HEK293T (cell line): ENCODE results near the gene ZBTB48.
"Not testable (repeated sequence)": the region's sequence is repeated elsewhere in the genome, so short reads cannot be mapped to it uniquely, and the experiment has no call there.

Experiments
- CTCF ChIA-PET: fragments of 350-600 bp; formaldehyde crosslinking; extraction: SDS; loops from one replicate; lab custom pipeline; 2021; ENCODE audit warnings: antibody characterized with exemption, inconsistent platforms; lab: Yijun Ruan, JAX
- POLR2A ChIA-PET: fragments of 350-600 bp; formaldehyde crosslinking; extraction: SDS; loops from one replicate; lab custom pipeline; 2020; ENCODE audit warnings: antibody characterized with exemption, inconsistent platforms; lab: Yijun Ruan, JAX
- DNase-seq: peaks from one replicate; pipeline ENCODE4 v3.0.0; 2012; ENCODE audit warnings: mixed read lengths; ENCODE audit errors: extremely low spot score
- ARNT ChIP-seq: fragments of 450-650 bp; IDR thresholded peaks from 2 replicates; pipeline ENCODE4 v1.6.1; 2017; ENCODE audit warnings: mild to moderate bottlenecking
- BHLHE40 ChIP-seq: fragments of 450-650 bp; IDR thresholded peaks from 2 replicates; pipeline ENCODE4 v1.6.1; 2016; ENCODE audit warnings: mild to moderate bottlenecking, moderate library complexity, borderline replicate concordance
- CTBP1 ChIP-seq: fragments of 450-650 bp; IDR thresholded peaks from 2 replicates; pipeline ENCODE4 v1.6.1; 2016; ENCODE audit warnings: borderline replicate concordance
- ELF4 ChIP-seq: fragments of 450-650 bp; IDR thresholded peaks from 2 replicates; pipeline ENCODE4 v1.6.1; 2017; ENCODE audit warnings: antibody characterized with exemption
- FOXA1 ChIP-seq: fragments of 450-650 bp; IDR thresholded peaks from 2 replicates; pipeline ENCODE4 v1.6.1; 2016; ENCODE audit warnings: mild to moderate bottlenecking
- FOXK2 ChIP-seq: fragments of 450-650 bp; IDR thresholded peaks from 2 replicates; pipeline ENCODE4 v1.6.1; 2016; ENCODE audit warnings: mild to moderate bottlenecking
- FOXM1 ChIP-seq: fragments of 450-650 bp; IDR thresholded peaks from 2 replicates; pipeline ENCODE4 v1.6.1; 2017; ENCODE audit warnings: mild to moderate bottlenecking, borderline replicate concordance
- HDGF ChIP-seq: fragments of 450-650 bp; IDR thresholded peaks from 2 replicates; pipeline ENCODE4 v1.6.1; 2017; ENCODE audit warnings: antibody characterized with exemption, borderline replicate concordance
- L3MBTL2 ChIP-seq: fragments of 450-650 bp; conservative IDR thresholded peaks from 2 replicates; pipeline ENCODE4 v1.6.1; 2016; ENCODE audit warnings: mild to moderate bottlenecking
- LEF1 ChIP-seq: fragments of 450-650 bp; IDR thresholded peaks from 2 replicates; pipeline ENCODE4 v1.6.1; 2017; ENCODE audit warnings: mild to moderate bottlenecking, borderline replicate concordance
- NFRKB ChIP-seq: fragments of 450-650 bp; IDR thresholded peaks from 2 replicates; pipeline ENCODE4 v1.6.1; 2016; ENCODE audit warnings: mild to moderate bottlenecking, moderate library complexity
- SP1 ChIP-seq: fragments of 450-650 bp; IDR thresholded peaks from 2 replicates; pipeline ENCODE4 v1.6.1; 2017
- SUZ12 ChIP-seq: fragments of 450-650 bp; IDR thresholded peaks from 2 replicates; pipeline ENCODE4 v1.6.1; 2016; ENCODE audit warnings: mild to moderate bottlenecking
- TARDBP ChIP-seq: fragments of 450-650 bp; IDR thresholded peaks from 2 replicates; pipeline ENCODE4 v1.6.1; 2016
- ZNF384 ChIP-seq: fragments of 450-650 bp; IDR thresholded peaks from 2 replicates; pipeline ENCODE4 v1.6.1; 2016
- TF ChIP-seq, protein P1 (sequence below): fragments of 450-650 bp; IDR thresholded peaks from 2 replicates; pipeline ENCODE4 v1.6.1; 2016

Gene ZBTB48

DNA sequence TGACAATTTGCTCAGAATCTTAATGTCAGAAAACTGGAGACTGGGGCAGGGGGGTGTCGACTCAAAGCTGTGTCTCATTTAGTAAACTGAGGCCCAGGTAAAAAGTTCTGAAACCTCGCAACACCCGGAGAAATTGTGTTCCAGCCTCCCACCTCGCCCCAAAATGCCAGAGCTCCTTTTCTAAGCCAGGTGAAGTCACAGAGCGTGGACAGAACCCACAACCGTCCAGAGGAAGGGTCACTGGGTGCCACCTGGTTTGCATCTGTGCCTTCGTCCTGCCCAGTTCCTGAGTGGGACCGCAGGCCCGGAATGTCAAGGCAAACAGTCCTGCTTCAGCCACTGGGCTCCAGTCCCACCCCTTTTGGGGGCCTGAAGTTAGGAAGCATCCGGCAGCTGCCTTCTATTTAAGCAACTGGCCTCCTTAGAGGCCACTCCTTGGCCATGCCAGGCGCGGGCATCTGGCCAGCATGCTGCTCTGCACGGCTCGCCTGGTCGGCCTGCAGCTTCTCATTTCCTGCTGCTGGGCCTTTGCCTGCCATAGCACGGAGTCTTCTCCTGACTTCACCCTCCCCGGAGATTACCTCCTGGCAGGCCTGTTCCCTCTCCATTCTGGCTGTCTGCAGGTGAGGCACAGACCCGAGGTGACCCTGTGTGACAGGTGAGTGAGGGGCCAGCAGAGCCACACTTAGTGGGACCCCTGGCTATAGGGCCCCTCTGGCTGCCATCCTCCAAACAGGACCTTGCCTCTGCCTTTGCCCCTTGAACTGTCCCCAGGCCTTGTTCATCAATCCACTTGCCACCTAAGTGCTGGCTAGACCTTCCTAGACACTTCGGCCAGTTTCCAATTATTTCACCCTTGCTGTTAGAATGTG is 24.7 kb upstream of the ZBTB48 start, which contains the start of gene TAS1R1:
Gene TAS1R1, plus strand, starts transcription at position 401 of the 872 bp plus-strand sequence. Its CDS starts 67 bp downstream, at position 468.
- TF ChIP-seq L3MBTL2, result no peak
- no peak for DNase-seq
- POLR2A ChIA-PET, result interaction anchor here (0.7 to 3.6 kb wide), 4 partner anchors 17 to 47 kb away, joined by 3 to 25 read pairs (median 4); partner anchors contain the start of genes KLHL21 and ZBTB48
- CTCF ChIA-PET, result interaction anchor here (0.8 to 1.4 kb wide), 7 partner anchors 13 to 132 kb away, joined by 3 to 7 read pairs (median 3); partner anchors contain the start of genes KLHL21 and ZBTB48

DNA sequence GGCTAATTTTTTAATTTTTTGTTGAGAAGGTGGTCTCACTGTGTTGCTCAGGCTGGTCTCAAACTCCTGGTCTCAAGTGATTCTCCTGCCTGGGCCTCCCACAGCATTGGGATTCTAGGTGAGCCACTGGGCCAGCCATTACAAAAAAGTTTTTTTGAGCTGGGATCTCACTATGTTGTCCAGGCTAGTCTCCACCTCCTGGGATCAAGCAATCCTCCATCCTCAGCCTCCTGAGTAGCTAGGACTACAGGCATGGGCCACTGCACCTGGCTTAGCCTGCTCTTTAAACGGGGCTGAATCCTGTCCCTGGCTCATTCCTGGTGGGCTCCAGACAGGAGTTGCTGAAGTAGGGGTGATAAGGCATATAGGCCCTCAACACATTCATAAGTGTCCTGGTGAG is 22.2 kb upstream of the ZBTB48 start:
- ChIA-PET CTCF (no interaction called here), POLR2A (no interaction called here)
- no peak for DNase-seq
- TF ChIP-seq HDGF (no peak), TARDBP (no peak), NFRKB (no peak), FOXK2 (no peak), SUZ12 (no peak), ELF4 (no peak), FOXM1 (no peak), ARNT (no peak), BHLHE40 (no peak), L3MBTL2 (no peak), LEF1 (no peak), ZNF384 (no peak), CTBP1 (no peak), FOXA1 (no peak), SP1 (no peak)
- TF ChIP-seq, protein P1, sequence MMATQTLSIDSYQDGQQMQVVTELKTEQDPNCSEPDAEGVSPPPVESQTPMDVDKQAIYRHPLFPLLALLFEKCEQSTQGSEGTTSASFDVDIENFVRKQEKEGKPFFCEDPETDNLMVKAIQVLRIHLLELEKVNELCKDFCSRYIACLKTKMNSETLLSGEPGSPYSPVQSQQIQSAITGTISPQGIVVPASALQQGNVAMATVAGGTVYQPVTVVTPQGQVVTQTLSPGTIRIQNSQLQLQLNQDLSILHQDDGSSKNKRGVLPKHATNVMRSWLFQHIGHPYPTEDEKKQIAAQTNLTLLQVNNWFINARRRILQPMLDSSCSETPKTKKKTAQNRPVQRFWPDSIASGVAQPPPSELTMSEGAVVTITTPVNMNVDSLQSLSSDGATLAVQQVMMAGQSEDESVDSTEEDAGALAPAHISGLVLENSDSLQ, result no peak

DNA sequence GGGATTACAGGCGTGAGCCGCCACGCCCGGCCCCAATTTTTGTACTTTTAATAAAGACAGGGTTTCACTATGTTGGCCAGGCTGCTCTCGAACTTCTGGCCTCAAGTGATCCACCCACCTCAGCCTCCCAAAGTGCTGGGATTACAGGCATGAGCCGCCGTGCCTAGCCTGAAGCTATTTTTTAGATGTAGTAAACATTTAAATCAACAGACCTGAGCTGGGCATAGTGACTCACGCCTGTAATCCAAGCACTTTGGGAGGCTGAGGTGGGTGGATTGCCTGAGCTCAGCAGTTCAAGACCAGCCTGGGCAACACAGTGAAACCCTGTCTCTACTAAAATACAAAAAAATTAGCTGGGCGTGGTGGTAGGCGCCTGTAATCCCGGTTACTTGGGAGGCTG is 20.6 kb upstream of the ZBTB48 start:
- POLR2A ChIA-PET, CTCF ChIA-PET, DNase-seq: not testable (repeated sequence)

DNA sequence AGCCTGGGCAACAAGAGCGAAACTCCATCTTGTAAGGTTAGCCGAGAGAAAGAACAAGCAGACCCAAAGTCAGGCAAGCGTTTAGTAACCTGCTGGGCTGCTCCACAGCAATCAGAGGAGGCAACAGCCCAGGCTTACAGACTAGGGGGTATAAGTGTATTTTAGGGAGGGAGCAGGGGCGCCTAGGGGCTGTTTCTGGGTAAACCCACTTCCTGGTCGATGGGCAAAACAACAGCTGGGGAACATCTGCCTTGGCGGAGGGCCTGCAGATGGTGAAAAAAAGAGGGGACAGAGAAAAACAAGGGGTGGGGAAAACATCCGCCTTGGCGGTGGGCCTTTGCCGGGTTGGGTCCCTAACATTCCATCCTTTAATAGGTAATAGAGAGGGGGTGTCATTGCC is 19.5 kb upstream of the ZBTB48 start:
- DNase-seq, result no peak
- POLR2A ChIA-PET, result interaction anchor here (0.6 kb wide), 1 partner anchor 21 kb away, joined by 3 read pairs; no protein-coding TSS in a partner anchor

DNA sequence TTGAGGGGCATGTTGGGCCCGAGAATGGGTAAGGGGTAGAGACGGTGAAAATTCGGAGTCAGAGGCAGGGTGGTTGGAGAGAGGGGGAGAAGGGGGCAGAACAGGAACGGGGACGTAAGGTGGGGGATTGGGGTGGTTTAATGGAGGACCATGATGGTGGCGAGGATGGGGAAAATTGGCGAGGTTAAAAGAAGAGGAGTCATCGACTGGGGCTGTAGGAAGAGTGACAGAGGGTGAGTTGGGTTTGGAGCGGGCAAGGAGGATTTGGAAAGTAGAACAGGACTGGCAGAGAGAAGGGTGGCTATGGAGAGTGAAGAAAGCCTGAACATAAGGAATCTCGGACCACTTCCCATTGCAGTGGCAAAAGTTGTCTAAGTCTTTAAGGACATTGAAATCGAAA is 10.8 kb upstream of the ZBTB48 start:
- TF ChIP-seq, protein P1, result no peak
- TF ChIP-seq LEF1 (no peak), FOXK2 (no peak), SP1 (no peak), NFRKB (no peak), ARNT (no peak), SUZ12 (no peak), HDGF (no peak)
- CTCF ChIA-PET, result interaction anchor here (0.6 kb wide), 1 partner anchor 320 kb away, joined by 3 read pairs; no protein-coding TSS in a partner anchor
- no peak for DNase-seq
- POLR2A ChIA-PET, result interaction anchor here (0.9 to 1.1 kb wide), 2 partner anchors 11 to 33 kb away, joined by 3 read pairs; partner anchors contain the start of gene ZBTB48

More for the DNA sequence above, 19.5 kb upstream of the ZBTB48 start:
- CTCF ChIA-PET, result no interaction called here
- TF ChIP-seq TARDBP (no peak), L3MBTL2 (no peak), SP1 (no peak)

DNA sequence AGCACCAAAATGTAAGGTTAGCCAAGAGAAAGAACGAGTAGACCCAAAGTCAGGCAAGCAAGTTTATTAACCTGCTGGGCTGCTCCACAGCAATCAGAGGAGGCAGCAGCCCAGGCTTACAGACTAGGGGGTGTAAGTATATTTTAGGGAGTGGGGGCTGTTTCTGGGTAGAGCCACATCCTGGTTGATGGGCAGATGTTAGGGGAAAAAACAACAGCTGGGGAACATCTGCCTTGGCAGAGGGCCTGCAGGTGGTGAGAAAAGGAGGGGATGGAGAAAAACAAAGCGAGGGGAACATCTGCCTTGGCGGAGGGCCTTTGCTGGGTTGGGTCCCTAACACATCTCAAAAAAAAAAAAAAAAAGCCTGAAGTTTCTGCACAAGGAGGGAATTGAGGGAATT is 9.7 kb upstream of the ZBTB48 start:
- ChIA-PET POLR2A (interaction anchor here (0.6 to 1.1 kb wide), 3 partner anchors 10 to 81 kb away, joined by 3 read pairs; partner anchors contain the start of gene ZBTB48), CTCF (interaction anchor here (0.6 kb wide), 1 partner anchor 77 kb away, joined by 3 read pairs; no protein-coding TSS in a partner anchor)
- no peak for DNase-seq
- TF ChIP-seq HDGF, result no peak
- TF ChIP-seq SUZ12, result no peak
- no peak for TF ChIP-seq TARDBP
- TF ChIP-seq NFRKB, result no peak
- TF ChIP-seq FOXK2, result no peak
- no peak for TF ChIP-seq L3MBTL2
- no peak for TF ChIP-seq ELF4
- TF ChIP-seq, protein P1, result no peak
- TF ChIP-seq FOXA1, result no peak
- no peak for TF ChIP-seq SP1
- no peak for TF ChIP-seq ARNT
- no peak for TF ChIP-seq LEF1
- no peak for TF ChIP-seq BHLHE40
- no peak for TF ChIP-seq ZNF384
- no peak for TF ChIP-seq CTBP1
- TF ChIP-seq FOXM1, result no peak
